ENCODE measurements around the gene IPPK.

Gene IPPK

DNA sequence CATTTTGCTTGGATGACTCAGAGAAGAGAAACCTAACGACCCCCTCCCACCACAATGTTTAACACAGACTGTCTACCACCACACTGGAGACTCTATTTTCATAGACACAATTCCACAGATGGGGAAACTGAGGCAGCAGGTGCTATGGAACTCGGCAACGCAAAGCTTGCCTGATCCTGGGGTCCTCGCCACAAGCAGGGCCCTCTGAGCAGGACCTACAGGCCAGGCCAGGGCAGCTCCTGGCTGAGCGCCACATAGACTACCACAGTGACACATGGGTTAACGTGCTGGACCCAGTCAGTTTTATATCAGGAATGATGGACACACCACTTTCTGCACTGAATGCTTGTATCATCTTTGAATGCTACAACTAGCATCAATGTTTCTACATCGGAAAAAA, 11.8 kb downstream of the IPPK start:
- Histone ChIP-seq H3K27ac (ENCODE audit: low read depth, low read length, poor library complexity, severe bottlenecking) (no peak overlapping the region), H3K4me3 (ENCODE audit: low read depth, low read length, poor library complexity, severe bottlenecking) (no peak overlapping the region), H3K4me2 (ENCODE audit: low read length) (no peak overlapping the region), H3K9ac (ENCODE audit: low read length) (no peak overlapping the region), H3K9me2 (ENCODE audit: low read depth, low read length) (no peaks in the 10 kb centered on the region), H3K4me1 (ENCODE audit: insufficient read depth, low read length, severe bottlenecking) (peaks cover 30% of the 10 kb centered on the region), H3K36me3 (ENCODE audit: insufficient read depth, low read length) (peaks cover 54% of the 10 kb centered on the region; the same call in 1 of the 2 replicates), H4K20me1 (ENCODE audit: insufficient read depth, low read length) (no peaks in the 10 kb centered on the region), H3K27me3 (ENCODE audit: insufficient read depth, low read length) (no peaks in the 10 kb centered on the region), H3K9me3 (ENCODE audit: low read length) (no peaks in the 10 kb centered on the region), H2AFZ (ENCODE audit: low read length) (no peak overlapping the region), H3F3A (ENCODE audit: insufficient read depth, low read length) (no peaks in the 10 kb centered on the region), H3K79me2 (ENCODE audit: insufficient read depth, low read length) (peaks cover 25% of the 10 kb centered on the region)
- TF ChIP-seq, protein P1, sequence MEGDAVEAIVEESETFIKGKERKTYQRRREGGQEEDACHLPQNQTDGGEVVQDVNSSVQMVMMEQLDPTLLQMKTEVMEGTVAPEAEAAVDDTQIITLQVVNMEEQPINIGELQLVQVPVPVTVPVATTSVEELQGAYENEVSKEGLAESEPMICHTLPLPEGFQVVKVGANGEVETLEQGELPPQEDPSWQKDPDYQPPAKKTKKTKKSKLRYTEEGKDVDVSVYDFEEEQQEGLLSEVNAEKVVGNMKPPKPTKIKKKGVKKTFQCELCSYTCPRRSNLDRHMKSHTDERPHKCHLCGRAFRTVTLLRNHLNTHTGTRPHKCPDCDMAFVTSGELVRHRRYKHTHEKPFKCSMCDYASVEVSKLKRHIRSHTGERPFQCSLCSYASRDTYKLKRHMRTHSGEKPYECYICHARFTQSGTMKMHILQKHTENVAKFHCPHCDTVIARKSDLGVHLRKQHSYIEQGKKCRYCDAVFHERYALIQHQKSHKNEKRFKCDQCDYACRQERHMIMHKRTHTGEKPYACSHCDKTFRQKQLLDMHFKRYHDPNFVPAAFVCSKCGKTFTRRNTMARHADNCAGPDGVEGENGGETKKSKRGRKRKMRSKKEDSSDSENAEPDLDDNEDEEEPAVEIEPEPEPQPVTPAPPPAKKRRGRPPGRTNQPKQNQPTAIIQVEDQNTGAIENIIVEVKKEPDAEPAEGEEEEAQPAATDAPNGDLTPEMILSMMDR (IDR thresholded peaks at IDR 0.05; ENCODE audit: low read length): no peak
- no peak for TF ChIP-seq EZH2 (IDR thresholded peaks at IDR 0.05; ENCODE audit: borderline replicate concordance, low read length)

DNA sequence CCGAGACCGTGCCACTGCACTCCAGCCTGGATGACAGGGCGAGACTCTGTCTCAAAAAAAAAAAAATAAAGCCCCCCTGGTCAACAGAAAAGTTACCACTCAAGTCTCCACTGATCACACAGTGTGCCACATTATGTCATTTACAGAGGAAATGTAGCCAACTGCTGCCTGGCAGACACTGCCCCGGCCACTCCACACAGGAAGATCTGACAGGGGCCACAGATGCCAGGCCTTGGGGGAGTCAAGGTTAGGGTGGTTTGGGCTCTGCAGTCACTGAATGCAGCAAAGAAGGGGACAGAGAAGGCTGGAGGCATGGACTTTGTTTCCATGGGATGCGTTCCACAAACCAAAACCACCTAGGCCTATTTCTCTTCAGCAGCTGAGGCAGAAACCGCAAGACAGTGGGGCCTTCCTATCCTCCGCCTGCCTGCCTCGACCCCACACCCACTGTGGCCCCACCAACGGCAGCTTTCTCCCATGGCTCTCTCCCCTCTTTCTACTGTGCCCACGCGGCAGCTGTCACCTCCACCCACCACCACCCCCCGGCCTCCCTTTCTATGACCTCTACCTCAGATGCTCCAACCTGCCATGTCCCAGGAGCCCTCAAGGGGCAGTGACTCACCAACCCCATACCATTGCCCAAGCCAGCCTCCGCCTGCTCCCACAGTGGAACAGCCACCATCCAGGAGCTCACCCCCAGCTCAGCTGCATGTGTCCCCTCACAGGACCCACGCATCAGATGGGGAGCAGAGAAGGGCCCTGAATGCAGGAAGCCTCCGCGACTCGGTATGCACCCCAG, 12.4 kb downstream of the IPPK start:
- no peak overlapping the region for H3K4me2 ChIP-seq (ENCODE audit: low read length)

DNA sequence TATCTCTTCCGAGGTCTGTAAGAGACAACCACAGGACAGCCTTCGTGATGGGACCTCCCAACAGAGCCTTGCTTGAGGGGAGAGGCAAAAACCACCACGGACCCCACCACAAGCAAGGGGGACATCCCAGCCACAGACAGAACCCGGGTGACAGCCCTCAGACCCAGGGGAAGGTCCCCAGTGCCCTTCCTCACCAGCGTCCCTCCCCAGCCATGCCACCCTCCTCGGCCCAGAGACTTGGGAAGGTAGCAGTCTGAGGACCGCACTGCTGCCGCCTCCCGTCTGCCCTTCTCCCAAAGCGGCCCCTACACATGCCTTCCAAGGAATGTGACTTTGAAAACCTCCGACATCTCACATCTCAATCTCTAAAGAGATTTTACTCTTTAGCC, 13.4 kb downstream of the IPPK start:
- Histone ChIP-seq H3K9me2 (ENCODE audit: low read depth, low read length) (no peaks in the 10 kb centered on the region), H3K4me1 (ENCODE audit: insufficient read depth, low read length, severe bottlenecking) (peaks cover 21% of the 10 kb centered on the region), H3K79me2 (ENCODE audit: insufficient read depth, low read length) (0 out of 2 replicates have a peak, but pooled peaks cover 9% of the 10 kb centered on the region), H3K4me3 (ENCODE audit: low read depth, low read length, poor library complexity, severe bottlenecking) (no peak overlapping the region), H3K27ac (ENCODE audit: low read depth, low read length, poor library complexity, severe bottlenecking) (no peak overlapping the region), H3K36me3 (ENCODE audit: insufficient read depth, low read length) (peaks cover 65% of the 10 kb centered on the region; the same call in 1 of the 2 replicates), H3K27me3 (ENCODE audit: insufficient read depth, low read length) (no peaks in the 10 kb centered on the region), H3K9ac (ENCODE audit: low read length) (no peak overlapping the region), H3F3A (ENCODE audit: insufficient read depth, low read length) (no peaks in the 10 kb centered on the region), H3K4me2 (ENCODE audit: low read length) (no peak overlapping the region), H4K20me1 (ENCODE audit: insufficient read depth, low read length) (no peaks in the 10 kb centered on the region), H3K9me3 (ENCODE audit: low read length) (no peaks in the 10 kb centered on the region), H2AFZ (ENCODE audit: low read length) (no peak overlapping the region)
- TF ChIP-seq EZH2 (IDR thresholded peaks at IDR 0.05; ENCODE audit: borderline replicate concordance, low read length): no peak
- TF ChIP-seq, protein P1 (IDR thresholded peaks at IDR 0.05; ENCODE audit: low read length): no peak

More for the DNA sequence above, 12.4 kb downstream of the IPPK start:
- Histone ChIP-seq H3K9me3 (ENCODE audit: low read length) (no peaks in the 10 kb centered on the region), H3K9me2 (ENCODE audit: low read depth, low read length) (no peaks in the 10 kb centered on the region), H3K79me2 (ENCODE audit: insufficient read depth, low read length) (peaks cover 19% of the 10 kb centered on the region; the same call in 1 of the 2 replicates), H3K4me1 (ENCODE audit: insufficient read depth, low read length, severe bottlenecking) (peaks cover 30% of the 10 kb centered on the region), H2AFZ (ENCODE audit: low read length) (no peak overlapping the region), H3K9ac (ENCODE audit: low read length) (no peak overlapping the region), H3F3A (ENCODE audit: insufficient read depth, low read length) (no peaks in the 10 kb centered on the region), H3K4me3 (ENCODE audit: low read depth, low read length, poor library complexity, severe bottlenecking) (no peak overlapping the region), H3K27me3 (ENCODE audit: insufficient read depth, low read length) (no peaks in the 10 kb centered on the region), H4K20me1 (ENCODE audit: insufficient read depth, low read length) (no peaks in the 10 kb centered on the region), H3K27ac (ENCODE audit: low read depth, low read length, poor library complexity, severe bottlenecking) (no peak overlapping the region), H3K36me3 (ENCODE audit: insufficient read depth, low read length) (peaks cover 61% of the 10 kb centered on the region; the same call in 1 of the 2 replicates)
- TF ChIP-seq, protein P1 (IDR thresholded peaks at IDR 0.05; ENCODE audit: low read length): no peak
- no peak for TF ChIP-seq EZH2 (IDR thresholded peaks at IDR 0.05; ENCODE audit: borderline replicate concordance, low read length)
